HG02981 (cell line): ENCODE data around the gene USP6NL.

Source experiments
- ATAC-seq: cut with Tn5 transposase; IDR thresholded peaks from one replicate; pipeline ENCODE4 v1.9.1; 2021; ENCODE audit warnings: mild to moderate bottlenecking, moderate library complexity; ENCODE audit not compliant: unreplicated experiment

The USP6NL gene

GRCh38 chr10:11594589-11595394 lies 16.7 kb downstream of the USP6NL start:
- ATAC-seq, result no peak

GRCh38 chr10:11593612-11594011 lies 17.8 kb downstream of the USP6NL start:
- no peak for ATAC-seq

- ATAC-seq, result no peak
Observed at GRCh38 chr10:11589738-11590137, 21.7 kb downstream of the USP6NL start.

GRCh38 chr10:11588873-11589574 lies 22.4 kb downstream of the USP6NL start:
- no peak for ATAC-seq

- ATAC-seq, result no peak
Observed at GRCh38 chr10:11587722-11588259, 23.7 kb downstream of the USP6NL start.

GRCh38 chr10:11586170-11586569 lies 25.3 kb downstream of the USP6NL start:
- no peak for ATAC-seq

- ATAC-seq, result no peak
Observed at GRCh38 chr10:11581213-11581612, 30.2 kb downstream of the USP6NL start.

GRCh38 chr10:11579885-11580284 lies 31.6 kb downstream of the USP6NL start:
- ATAC-seq, result no peak

GRCh38 chr10:11578802-11579255 lies 32.6 kb downstream of the USP6NL start:
- no peak for ATAC-seq

- ATAC-seq, result no peak
Observed at GRCh38 chr10:11576092-11576809, 35.2 kb downstream of the USP6NL start.

GRCh38 chr10:11573497-11573896 lies 38.0 kb downstream of the USP6NL start:
- ATAC-seq, result peak; percentile 64

GRCh38 chr10:11570751-11571150 lies 40.7 kb downstream of the USP6NL start:
- ATAC-seq, result no peak

GRCh38 chr10:11569471-11569870 lies 42.0 kb downstream of the USP6NL start:
- no peak for ATAC-seq

- ATAC-seq, result no peak
Observed at GRCh38 chr10:11568578-11568977, 42.9 kb downstream of the USP6NL start.

- ATAC-seq, result no peak
Observed at GRCh38 chr10:11564741-11565140, 46.7 kb downstream of the USP6NL start.

GRCh38 chr10:11563936-11564335 lies 47.5 kb downstream of the USP6NL start:
- ATAC-seq, result no peak

GRCh38 chr10:11562888-11563287 lies 48.6 kb downstream of the USP6NL start:
- no peak for ATAC-seq

- peak; percentile 91 for ATAC-seq
Observed at GRCh38 chr10:11560076-11560709, 51.3 kb downstream of the USP6NL start.

- no peak for ATAC-seq
Observed at GRCh38 chr10:11557967-11558366, 53.5 kb downstream of the USP6NL start.

GRCh38 chr10:11557513-11557912 lies 53.9 kb downstream of the USP6NL start:
- ATAC-seq, result no peak

- ATAC-seq, result no peak
Observed at GRCh38 chr10:11555556-11555955, 55.9 kb downstream of the USP6NL start.
